Measurements from ENCODE around the gene IL10RA. TPM values are rescaled to one million over a fixed set of nuclear protein-coding genes. Genes with fewer than 3 reads are reported as not detected.

IL10RA gene
- total RNA-seq, 2 experiments from 2014 or later, result 11.3 to 16.1 TPM

- Mint-ChIP-seq H3K9me3 (no peaks in the 10 kb centered on the region), H3K4me1 (ENCODE audit: low read depth) (peaks cover 78% of the 10 kb centered on the region), H3K27me3 (ENCODE audit: low read depth) (no peaks in the 10 kb centered on the region), H3K4me3 (no peak overlapping the region), H3K36me3 (ENCODE audit: low read depth) (no peaks in the 10 kb centered on the region), H3K27ac (peak overlapping the region; percentile 63)
- intact Hi-C loops (cut with micrococcal nuclease), result loop anchor here (1.0 to 5.0 kb wide), 10 partner anchors 17 to 814 kb away; partner anchors contain the start of genes KMT2A, PCSK7 and RNF214
- DNase-seq, result peak; percentile 52
- CTCF ChIA-PET, result interaction anchor here (0.6 to 2.2 kb wide), 2 partner anchors 12 to 99 kb away, joined by 6 to 10 read pairs; no protein-coding TSS in a partner anchor
These were observed 60.1 kb downstream of the IL10RA start for GRCh38 chr11:118046051-118046963.

- H3K4me1 Mint-ChIP-seq (ENCODE audit: low read depth), result peaks cover 81% of the 10 kb centered on the region
- H3K27ac Mint-ChIP-seq, result peak overlapping the region; percentile 63
- H3K27me3 Mint-ChIP-seq (ENCODE audit: low read depth), result no peaks in the 10 kb centered on the region
- intact Hi-C loops (cut with micrococcal nuclease), result loop anchor here (1.0 to 5.0 kb wide), 10 partner anchors 18 to 815 kb away; partner anchors contain the start of genes KMT2A, PCSK7 and RNF214
- no peaks in the 10 kb centered on the region for H3K9me3 Mint-ChIP-seq
- CTCF ChIA-PET, result interaction anchor here (0.6 to 2.2 kb wide), 6 partner anchors 61 to 203 kb away, joined by 4 to 10 read pairs (median 4); partner anchors contain the start of gene IL10RA
- H3K4me3 Mint-ChIP-seq, result no peak overlapping the region
- H3K36me3 Mint-ChIP-seq (ENCODE audit: low read depth), result no peaks in the 10 kb centered on the region
- DNase-seq, result peak; percentile 30
These were observed 60.9 kb downstream of the IL10RA start for GRCh38 chr11:118046964-118047700.

GRCh38 chr11:118047749-118048148 is 61.6 kb downstream of the IL10RA start:
- H3K27me3 Mint-ChIP-seq (ENCODE audit: low read depth), result no peaks in the 10 kb centered on the region
- no peaks in the 10 kb centered on the region for H3K36me3 Mint-ChIP-seq (ENCODE audit: low read depth)
- no peaks in the 10 kb centered on the region for H3K9me3 Mint-ChIP-seq
- peaks cover 81% of the 10 kb centered on the region for H3K4me1 Mint-ChIP-seq (ENCODE audit: low read depth)
- intact Hi-C loops (cut with micrococcal nuclease), result loop anchor here (5.0 kb wide), 3 partner anchors 170 to 815 kb away; partner anchors contain the start of genes KMT2A, PCSK7 and RNF214
- CTCF ChIA-PET, result interaction anchor here (0.6 to 1.5 kb wide), 5 partner anchors 62 to 203 kb away, joined by 4 to 7 read pairs (median 4); partner anchors contain the start of gene IL10RA
- H3K4me3 Mint-ChIP-seq, result no peak overlapping the region
- H3K27ac Mint-ChIP-seq, result no peak overlapping the region
- DNase-seq, result no peak

- CTCF ChIA-PET, result interaction anchor here (0.6 to 1.5 kb wide), 9 partner anchors 63 to 241 kb away, joined by 3 to 5 read pairs (median 4); partner anchors contain the start of gene IL10RA
- peak; percentile 26 for DNase-seq
- no peaks in the 10 kb centered on the region for H3K36me3 Mint-ChIP-seq (ENCODE audit: low read depth)
These were observed 62.5 kb downstream of the IL10RA start for GRCh38 chr11:118048472-118049370.

GRCh38 chr11:118049771-118050170 is 63.6 kb downstream of the IL10RA start:
- Mint-ChIP-seq H3K9me3 (no peaks in the 10 kb centered on the region), H3K36me3 (ENCODE audit: low read depth) (no peaks in the 10 kb centered on the region), H3K4me1 (ENCODE audit: low read depth) (peaks cover 73% of the 10 kb centered on the region), H3K4me3 (no peak overlapping the region), H3K27ac (peak overlapping the region; percentile 58), H3K27me3 (ENCODE audit: low read depth) (no peaks in the 10 kb centered on the region)
- DNase-seq, result no peak
- intact Hi-C loops (cut with micrococcal nuclease), result loop anchor here (5.0 to 10.0 kb wide), 4 partner anchors 168 to 817 kb away; partner anchors contain the start of genes KMT2A, PCSK7 and RNF214
- CTCF ChIA-PET, result interaction anchor here (1.0 to 10.2 kb wide), 5 partner anchors 102 to 242 kb away, joined by 3 to 230 read pairs (median 5); no protein-coding TSS in a partner anchor

More at GRCh38 chr11:118048472-118049370, 62.5 kb downstream of the IL10RA start:
- intact Hi-C loops (cut with micrococcal nuclease), result loop anchor here (5.0 kb wide), 3 partner anchors 169 to 816 kb away; partner anchors contain the start of genes KMT2A, PCSK7 and RNF214
- no peak overlapping the region for H3K27ac Mint-ChIP-seq
- peaks cover 80% of the 10 kb centered on the region for H3K4me1 Mint-ChIP-seq (ENCODE audit: low read depth)
- no peaks in the 10 kb centered on the region for H3K9me3 Mint-ChIP-seq
- no peaks in the 10 kb centered on the region for H3K27me3 Mint-ChIP-seq (ENCODE audit: low read depth)
- no peak overlapping the region for H3K4me3 Mint-ChIP-seq

GRCh38 chr11:118050208-118050891 is 64.2 kb downstream of the IL10RA start:
- H3K4me1 Mint-ChIP-seq (ENCODE audit: low read depth), result peaks cover 67% of the 10 kb centered on the region
- H3K9me3 Mint-ChIP-seq, result no peaks in the 10 kb centered on the region
- no peak overlapping the region for H3K4me3 Mint-ChIP-seq
- intact Hi-C loops (cut with micrococcal nuclease), result loop anchor here (10.0 kb wide), 1 partner anchor 626 kb away; no protein-coding TSS in a partner anchor
- H3K36me3 Mint-ChIP-seq (ENCODE audit: low read depth), result no peaks in the 10 kb centered on the region
- CTCF ChIA-PET, result interaction anchor here (0.7 to 10.2 kb wide), 10 partner anchors 9 to 243 kb away, joined by 3 to 230 read pairs (median 5); no protein-coding TSS in a partner anchor
- H3K27ac Mint-ChIP-seq, result peak overlapping the region; percentile 58
- H3K27me3 Mint-ChIP-seq (ENCODE audit: low read depth), result no peaks in the 10 kb centered on the region
- DNase-seq, result no peak

Other genes starting within 250 kb of the IL10RA start
- gene DSCAML1, start 189.2 kb upstream of the IL10RA start, total RNA-seq, result under 1 TPM; 0.17 to 0.30 TPM
- 1 to 10 TPM in 1 of 2 experiments, not detected in 1; 1.1 TPM for gene FXYD2, start 161.7 kb upstream of the IL10RA start, total RNA-seq
- gene FXYD6, start 109.7 kb upstream of the IL10RA start, total RNA-seq, result not detected
- gene TMPRSS13, start 57.0 kb upstream of the IL10RA start, total RNA-seq, result under 1 TPM; 0.15 to 0.21 TPM
- gene TMPRSS4, start 90.7 kb downstream of the IL10RA start, total RNA-seq, result not detected
- gene SMIM35, start 100.6 kb downstream of the IL10RA start, total RNA-seq, result not detected
- gene SCN4B, start 166.4 kb downstream of the IL10RA start, total RNA-seq, result under 1 TPM; 0.07 to 0.12 TPM
- gene SCN2B, start 190.2 kb downstream of the IL10RA start, total RNA-seq, result not detected
- 10 to 100 TPM; 67.5 to 71.4 TPM for gene JAML, start 238.6 kb downstream of the IL10RA start, total RNA-seq

Data from activated naive CD4-positive, alpha-beta T cell treated with anti-CD3 and anti-CD28 coated beads for 36 hours (primary cell).